Activated CD8-positive, alpha-beta memory T cell treated with anti-CD3 and anti-CD28 coated beads for 4 hours (primary cell): ENCODE results near the gene ASPRV1.
"Not testable (repeated sequence)": the region's sequence is repeated elsewhere in the genome, so short reads cannot be mapped to it uniquely, and the experiment has no call there.

ENCODE experiments used
- DNase-seq, 2 donors: peaks; one replicate each; pipeline ENCODE4 v3.0.0-alpha.2; 2020; ENCODE audit warnings: low read depth in 2 of 2

Gene ASPRV1

GRCh38 chr2:69961496-69961895 is at the start of gene ASPRV1:
Gene ASPRV1, minus strand, starts transcription at chr2:69961631. Its CDS starts 195 bp downstream, at chr2:69961436.
- no peak for DNase-seq

- DNase-seq = no peak
These were observed 49.2 kb upstream of the ASPRV1 start for GRCh38 chr2:70010576-70011111.

GRCh38 chr2:70009762-70010575 is 48.5 kb upstream of the ASPRV1 start:
- DNase-seq = no peak

- no peak for DNase-seq
These were observed 46.9 kb upstream of the ASPRV1 start for GRCh38 chr2:70008290-70008689.

- no peak for DNase-seq
These were observed 45.7 kb upstream of the ASPRV1 start for GRCh38 chr2:70007151-70007550.

GRCh38 chr2:70006447-70006784 is 45.0 kb upstream of the ASPRV1 start:
- no peak for DNase-seq

- no peak for DNase-seq
These were observed 44.5 kb upstream of the ASPRV1 start for GRCh38 chr2:70005752-70006446.

GRCh38 chr2:70005216-70005615 is 43.8 kb upstream of the ASPRV1 start:
- DNase-seq = no peak

GRCh38 chr2:70003093-70003830 is 41.8 kb upstream of the ASPRV1 start:
- no peak for DNase-seq

GRCh38 chr2:70002241-70002899 is 40.9 kb upstream of the ASPRV1 start:
- DNase-seq = no peak

- DNase-seq = not testable (repeated sequence)
These were observed 39.1 kb upstream of the ASPRV1 start for GRCh38 chr2:70000529-70000928.

- DNase-seq = no peak
These were observed 37.3 kb upstream of the ASPRV1 start for GRCh38 chr2:69998761-69999160.

GRCh38 chr2:69997015-69997830 is 35.8 kb upstream of the ASPRV1 start:
- no peak for DNase-seq

GRCh38 chr2:69995511-69995910 is 34.1 kb upstream of the ASPRV1 start:
- DNase-seq = no peak

- no peak for DNase-seq
These were observed 32.7 kb upstream of the ASPRV1 start for GRCh38 chr2:69994166-69994565.

GRCh38 chr2:69993708-69994107 is 32.3 kb upstream of the ASPRV1 start:
- no peak for DNase-seq

- no peak for DNase-seq
These were observed 31.7 kb upstream of the ASPRV1 start for GRCh38 chr2:69993048-69993565.

GRCh38 chr2:69992310-69993047 is 31.0 kb upstream of the ASPRV1 start:
- DNase-seq = no peak

GRCh38 chr2:69989441-69990105 is 28.1 kb upstream of the ASPRV1 start:
- DNase-seq = no peak
